Stomach (tissue), 4 donors: ENCODE results near the gene LRFN3.

Experiments used
- EP300 ChIP-seq: sonication (generic); formaldehyde crosslinking; IDR thresholded peaks from one replicate; pipeline ENCODE4 v1.6.1; 2017; ENCODE audit warnings: antibody characterized with exemption
- POLR2A ChIP-seq, 4 donors: fragments of 450-650 bp; IDR thresholded peaks; one replicate each; pipeline ENCODE4 v1.6.1; 2016; ENCODE audit warnings: antibody characterized with exemption in 4 of 4, control low read depth in 2 of 4, mild to moderate bottlenecking in 1 of 4, moderate library complexity in 1 of 4
- POLR2AphosphoS5 ChIP-seq, 3 donors: sonication (generic); formaldehyde crosslinking; IDR thresholded peaks; one replicate each; pipeline ENCODE4 v1.6.1; 2016; ENCODE audit warnings: antibody characterized with exemption in 3 of 3
- TF ChIP-seq, protein P1 (sequence below), 7 experiments: fragments of 450-650 bp in 4 of 7; fragments of 200-600 bp in 3 of 7; sonication (generic) in 3 of 7; IDR thresholded peaks; one replicate each; pipeline ENCODE4 v1.5.1; 2016 to 2019; ENCODE audit warnings: antibody characterized with exemption in 7 of 7, control low read depth in 2 of 7, mild to moderate bottlenecking in 1 of 7

DNA sequence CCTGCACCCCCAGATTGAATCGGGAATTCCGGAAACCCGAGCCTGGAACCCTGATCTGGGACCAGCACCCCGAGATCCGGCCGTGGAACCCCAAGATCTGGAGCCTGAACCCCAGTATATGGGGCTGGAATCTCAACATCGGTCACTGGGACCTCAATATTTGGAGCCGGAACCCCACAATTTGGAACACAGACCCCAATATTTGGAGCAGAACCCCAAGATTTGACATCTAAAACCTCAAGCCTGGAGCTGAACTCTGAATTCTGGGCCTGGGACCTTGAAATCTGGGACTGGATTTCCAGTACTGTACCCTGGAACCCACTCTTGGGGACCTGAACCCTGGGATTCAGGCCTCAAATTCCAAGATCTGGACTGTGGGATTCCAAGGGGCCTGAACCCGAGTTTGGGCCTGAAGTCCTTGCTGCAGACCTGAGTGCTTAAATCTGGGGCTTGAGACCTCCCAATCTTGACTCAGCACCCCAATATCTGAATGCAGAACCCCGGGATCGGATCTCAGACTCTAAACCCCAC is 629 bp downstream of the LRFN3 start:
- no peak for TF ChIP-seq EP300
- no peak for TF ChIP-seq POLR2A (IDR thresholded peaks at IDR 0.05)
- TF ChIP-seq, protein P1, sequence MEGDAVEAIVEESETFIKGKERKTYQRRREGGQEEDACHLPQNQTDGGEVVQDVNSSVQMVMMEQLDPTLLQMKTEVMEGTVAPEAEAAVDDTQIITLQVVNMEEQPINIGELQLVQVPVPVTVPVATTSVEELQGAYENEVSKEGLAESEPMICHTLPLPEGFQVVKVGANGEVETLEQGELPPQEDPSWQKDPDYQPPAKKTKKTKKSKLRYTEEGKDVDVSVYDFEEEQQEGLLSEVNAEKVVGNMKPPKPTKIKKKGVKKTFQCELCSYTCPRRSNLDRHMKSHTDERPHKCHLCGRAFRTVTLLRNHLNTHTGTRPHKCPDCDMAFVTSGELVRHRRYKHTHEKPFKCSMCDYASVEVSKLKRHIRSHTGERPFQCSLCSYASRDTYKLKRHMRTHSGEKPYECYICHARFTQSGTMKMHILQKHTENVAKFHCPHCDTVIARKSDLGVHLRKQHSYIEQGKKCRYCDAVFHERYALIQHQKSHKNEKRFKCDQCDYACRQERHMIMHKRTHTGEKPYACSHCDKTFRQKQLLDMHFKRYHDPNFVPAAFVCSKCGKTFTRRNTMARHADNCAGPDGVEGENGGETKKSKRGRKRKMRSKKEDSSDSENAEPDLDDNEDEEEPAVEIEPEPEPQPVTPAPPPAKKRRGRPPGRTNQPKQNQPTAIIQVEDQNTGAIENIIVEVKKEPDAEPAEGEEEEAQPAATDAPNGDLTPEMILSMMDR (IDR thresholded peaks at IDR 0.05): no peak
- no peak for TF ChIP-seq POLR2AphosphoS5 (IDR thresholded peaks at IDR 0.05)
